ENCODE results near the gene SMIM1.
A peak's percentile ranks its signal among the peaks of the same experiment; 100 is the strongest.

Gene SMIM1

GRCh38 chr1:3775490-3776230, 3.1 kb downstream of the SMIM1 start:
- H3K27ac ChIP-seq: no peak overlapping the region

DNA sequence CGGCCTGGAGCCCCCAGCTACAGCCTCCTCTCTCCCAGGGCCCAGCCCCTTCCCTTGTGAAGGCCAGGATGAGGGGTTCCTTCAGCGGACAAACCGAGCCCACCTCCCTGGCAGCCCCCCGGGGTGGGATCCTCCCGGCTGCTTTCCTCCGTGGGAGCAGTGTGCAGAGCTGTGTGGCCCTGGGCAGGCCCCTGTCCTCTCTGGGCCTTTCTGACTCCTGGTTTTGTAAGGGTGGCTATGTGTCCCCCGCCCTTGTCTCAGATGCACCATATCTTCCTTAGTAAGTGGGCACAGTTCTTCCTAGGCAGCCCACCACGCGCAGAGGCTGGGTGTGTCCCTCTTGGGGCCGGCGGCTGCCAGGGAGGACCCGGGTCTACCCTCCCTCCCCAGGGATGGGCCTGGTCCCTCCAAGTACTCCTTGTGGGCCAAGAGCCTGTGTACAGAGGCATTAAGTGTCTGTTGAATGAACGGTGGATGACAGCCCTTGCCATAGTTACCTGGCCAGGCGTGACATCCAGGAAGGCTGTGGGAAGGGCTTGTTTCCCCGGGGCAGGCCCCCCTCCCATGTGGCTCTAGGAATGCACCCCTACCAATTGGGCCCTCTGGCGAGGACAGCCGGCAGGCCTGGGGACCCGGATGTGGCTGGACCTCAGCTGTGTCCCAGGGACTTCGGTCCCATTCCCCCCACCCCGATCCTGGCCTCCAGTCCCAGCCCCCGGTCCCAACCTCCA, 3.8 kb downstream of the SMIM1 start:
- TF ChIP-seq ZFX (IDR thresholded peaks at IDR 0.05; ENCODE audit: borderline replicate concordance): no peak
- TF ChIP-seq, protein P1, sequence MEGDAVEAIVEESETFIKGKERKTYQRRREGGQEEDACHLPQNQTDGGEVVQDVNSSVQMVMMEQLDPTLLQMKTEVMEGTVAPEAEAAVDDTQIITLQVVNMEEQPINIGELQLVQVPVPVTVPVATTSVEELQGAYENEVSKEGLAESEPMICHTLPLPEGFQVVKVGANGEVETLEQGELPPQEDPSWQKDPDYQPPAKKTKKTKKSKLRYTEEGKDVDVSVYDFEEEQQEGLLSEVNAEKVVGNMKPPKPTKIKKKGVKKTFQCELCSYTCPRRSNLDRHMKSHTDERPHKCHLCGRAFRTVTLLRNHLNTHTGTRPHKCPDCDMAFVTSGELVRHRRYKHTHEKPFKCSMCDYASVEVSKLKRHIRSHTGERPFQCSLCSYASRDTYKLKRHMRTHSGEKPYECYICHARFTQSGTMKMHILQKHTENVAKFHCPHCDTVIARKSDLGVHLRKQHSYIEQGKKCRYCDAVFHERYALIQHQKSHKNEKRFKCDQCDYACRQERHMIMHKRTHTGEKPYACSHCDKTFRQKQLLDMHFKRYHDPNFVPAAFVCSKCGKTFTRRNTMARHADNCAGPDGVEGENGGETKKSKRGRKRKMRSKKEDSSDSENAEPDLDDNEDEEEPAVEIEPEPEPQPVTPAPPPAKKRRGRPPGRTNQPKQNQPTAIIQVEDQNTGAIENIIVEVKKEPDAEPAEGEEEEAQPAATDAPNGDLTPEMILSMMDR (IDR thresholded peaks at IDR 0.05): peak; percentile 31
- H3K27ac ChIP-seq: no peak overlapping the region

More at GRCh38 chr1:3775490-3776230, 3.1 kb downstream of the SMIM1 start:
- no peak for TF ChIP-seq ZFX (IDR thresholded peaks at IDR 0.05; ENCODE audit: borderline replicate concordance)
- TF ChIP-seq, protein P1 (IDR thresholded peaks at IDR 0.05): peak; percentile 79

GRCh38 chr1:3777078-3777547, 4.6 kb downstream of the SMIM1 start:
- TF ChIP-seq, protein P1 (IDR thresholded peaks at IDR 0.05): no peak
- no peak for TF ChIP-seq ZFX (IDR thresholded peaks at IDR 0.05; ENCODE audit: borderline replicate concordance)
- H3K27ac ChIP-seq: no peak overlapping the region

- TF ChIP-seq ZFX (IDR thresholded peaks at IDR 0.05; ENCODE audit: borderline replicate concordance): no peak
- TF ChIP-seq, protein P1 (IDR thresholded peaks at IDR 0.05): no peak
- no peak overlapping the region for H3K27ac ChIP-seq
These were observed 5.4 kb downstream of the SMIM1 start for GRCh38 chr1:3777647-3778589.

- no peak overlapping the region for H3K27ac ChIP-seq
- TF ChIP-seq ZFX (IDR thresholded peaks at IDR 0.05; ENCODE audit: borderline replicate concordance): no peak
- TF ChIP-seq, protein P1 (IDR thresholded peaks at IDR 0.05): no peak
These were observed 6.2 kb downstream of the SMIM1 start for GRCh38 chr1:3778590-3779264.

- H3K27ac ChIP-seq: no peak overlapping the region
- TF ChIP-seq, protein P1 (IDR thresholded peaks at IDR 0.05): no peak
These were observed 6.8 kb downstream of the SMIM1 start for GRCh38 chr1:3779265-3779911.
